Measurements from ENCODE around the gene AOPEP. TPM values are rescaled to one million over a fixed set of nuclear protein-coding genes. Genes with fewer than 3 reads are reported as not detected.
A peak's percentile ranks its signal among the peaks of the same experiment; 100 is the strongest.

AOPEP gene
- polyA plus RNA-seq, 1 of the 3 experiments (the other 2 are of a cell fraction): 54.6 TPM

DNA sequence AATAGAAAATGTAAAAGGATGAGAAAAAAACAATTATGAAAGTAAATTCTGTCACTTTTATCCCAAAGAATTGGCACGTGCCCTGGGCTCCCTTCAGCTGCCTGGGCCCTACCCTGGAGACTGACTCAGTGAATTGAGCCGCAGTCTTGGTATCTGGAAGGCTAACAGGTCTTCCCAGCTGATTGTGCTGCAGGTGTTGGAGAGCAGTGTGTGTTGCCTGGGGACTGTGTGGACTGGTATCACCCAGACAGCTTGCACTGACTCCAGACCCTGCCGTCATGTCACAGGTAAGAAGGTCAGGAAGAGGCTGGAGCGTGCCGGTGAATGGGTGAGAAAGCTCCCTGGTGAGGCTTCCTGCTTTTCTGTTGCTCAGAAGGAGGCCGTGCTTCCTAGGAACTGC lies 83.3 kb downstream of the AOPEP start (continued):
- TF ChIP-seq, protein P1, sequence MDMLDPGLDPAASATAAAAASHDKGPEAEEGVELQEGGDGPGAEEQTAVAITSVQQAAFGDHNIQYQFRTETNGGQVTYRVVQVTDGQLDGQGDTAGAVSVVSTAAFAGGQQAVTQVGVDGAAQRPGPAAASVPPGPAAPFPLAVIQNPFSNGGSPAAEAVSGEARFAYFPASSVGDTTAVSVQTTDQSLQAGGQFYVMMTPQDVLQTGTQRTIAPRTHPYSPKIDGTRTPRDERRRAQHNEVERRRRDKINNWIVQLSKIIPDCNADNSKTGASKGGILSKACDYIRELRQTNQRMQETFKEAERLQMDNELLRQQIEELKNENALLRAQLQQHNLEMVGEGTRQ (IDR thresholded peaks at IDR 0.05; ENCODE audit: borderline replicate concordance, low read depth, low read length): no peak
- TF ChIP-seq TAF1 (IDR thresholded peaks at IDR 0.05; ENCODE audit: borderline replicate concordance, low read depth, low read length) (no peak), NRF1 (IDR thresholded peaks at IDR 0.05; ENCODE audit: low read depth, low read length) (no peak), JUND (IDR thresholded peaks at IDR 0.05) (no peak), MXI1 (IDR thresholded peaks at IDR 0.05; ENCODE audit: low read depth, low read length) (no peak), SMC3 (IDR thresholded peaks at IDR 0.05; ENCODE audit: low read depth, low read length) (no peak)
- TF ChIP-seq, protein P2, sequence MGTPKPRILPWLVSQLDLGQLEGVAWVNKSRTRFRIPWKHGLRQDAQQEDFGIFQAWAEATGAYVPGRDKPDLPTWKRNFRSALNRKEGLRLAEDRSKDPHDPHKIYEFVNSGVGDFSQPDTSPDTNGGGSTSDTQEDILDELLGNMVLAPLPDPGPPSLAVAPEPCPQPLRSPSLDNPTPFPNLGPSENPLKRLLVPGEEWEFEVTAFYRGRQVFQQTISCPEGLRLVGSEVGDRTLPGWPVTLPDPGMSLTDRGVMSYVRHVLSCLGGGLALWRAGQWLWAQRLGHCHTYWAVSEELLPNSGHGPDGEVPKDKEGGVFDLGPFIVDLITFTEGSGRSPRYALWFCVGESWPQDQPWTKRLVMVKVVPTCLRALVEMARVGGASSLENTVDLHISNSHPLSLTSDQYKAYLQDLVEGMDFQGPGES (IDR thresholded peaks at IDR 0.05; ENCODE audit: low read depth, low read length): no peak

DNA sequence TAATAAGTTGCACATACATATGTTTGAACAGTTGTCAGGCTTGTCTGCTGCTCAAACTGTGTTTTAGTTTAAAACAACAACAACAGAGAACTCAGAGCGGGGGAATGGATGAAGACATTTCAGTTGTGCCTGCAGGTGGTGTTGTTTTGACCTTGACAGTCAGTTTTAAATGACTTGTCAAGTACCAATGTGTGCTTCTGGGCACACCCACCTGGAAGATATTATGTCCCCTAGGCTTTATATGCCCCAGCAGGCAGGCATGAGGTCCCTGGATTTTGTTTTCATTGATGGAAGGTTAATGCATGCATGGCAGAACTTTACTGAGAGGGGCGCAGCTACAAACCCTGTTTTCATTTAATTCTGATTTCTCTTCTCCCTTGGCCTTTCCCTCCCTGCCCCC lies 84.6 kb downstream of the AOPEP start:
- ChIA-PET CTCF (interaction anchor here (1.1 to 1.2 kb wide), 2 partner anchors 11 to 142 kb away, joined by 3 read pairs; no protein-coding TSS in a partner anchor), POLR2A (no interaction called here)
- WGBS (ENCODE audit: low lambda C conversion rate): 93% methylated on average over 2 of the region's 2 CpGs
- H3K9me2 ChIP-seq: no peaks in the 10 kb centered on the region
- no peak overlapping the region for H3K4me2 ChIP-seq
- DNase-seq: no peak
- no peaks in the 10 kb centered on the region for H3K27me3 ChIP-seq (ENCODE audit: insufficient read depth)
- H3K9ac ChIP-seq: no peak overlapping the region
- H3K4me3 ChIP-seq (ENCODE audit: low read depth in 2 of 2, low read length in 1 of 2): no peak overlapping the region
- H2AFZ ChIP-seq (ENCODE audit: low read depth): no peak overlapping the region
- peaks cover 8 to 14% of the 10 kb centered on the region in 2 experiments; a peak in 3 of 4 replicates for H3K4me1 ChIP-seq (ENCODE audit: control insufficient read depth in 1 of 2, insufficient read depth in 2 of 2, low read depth in 1 of 2, low read length in 1 of 2)
- TF ChIP-seq RAD21 (IDR thresholded peaks at IDR 0.05; ENCODE audit: low read length) (0 out of 2 replicates have a peak, but pooled peaks have one; percentile 2), RXRA (IDR thresholded peaks at IDR 0.05; ENCODE audit: borderline replicate concordance, low read depth) (no peak)
- 0 out of 2 replicates have a peak, but pooled peaks cover 3% of the 10 kb centered on the region for H3K79me2 ChIP-seq (ENCODE audit: insufficient read depth)
- no peaks in the 10 kb centered on the region for H3K9me3 ChIP-seq
- no peak overlapping the region for H3K27ac ChIP-seq (ENCODE audit: low read depth in 2 of 2, low read length in 1 of 2)
- H3F3A ChIP-seq (replicated peaks; ENCODE audit: insufficient read depth): no peaks in the 10 kb centered on the region
- H3K36me3 ChIP-seq (replicated peaks in 1 of 2; ENCODE audit: control insufficient read depth in 1 of 2, insufficient read depth in 2 of 2, low read length in 1 of 2): peaks cover 3 to 16% of the 10 kb centered on the region in 2 experiments
- no peaks in the 10 kb centered on the region for H4K20me1 ChIP-seq (ENCODE audit: insufficient read depth)

DNA sequence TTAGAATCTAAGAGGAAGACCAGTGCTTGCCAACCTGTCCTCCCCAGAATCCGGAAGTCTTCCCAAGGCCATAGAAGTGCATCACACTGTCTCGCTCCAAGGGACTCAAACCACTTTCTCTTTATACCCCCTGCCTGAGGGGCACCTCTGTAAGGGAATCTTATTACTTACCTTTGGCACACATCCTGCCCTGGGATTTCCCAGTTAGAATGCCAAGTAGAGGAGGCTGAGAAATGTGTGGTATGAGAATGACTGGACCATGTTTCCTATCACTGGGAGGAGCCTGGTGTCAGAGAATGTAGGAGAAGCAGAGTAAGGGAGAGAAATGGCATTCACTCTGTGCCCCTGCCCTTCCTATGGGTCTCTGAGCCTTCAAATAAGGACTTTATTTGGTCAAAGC lies 85.8 kb downstream of the AOPEP start:
- Histone ChIP-seq H3K4me1 (ENCODE audit: control insufficient read depth in 1 of 2, insufficient read depth in 2 of 2, low read depth in 1 of 2, low read length in 1 of 2) (peaks cover 8 to 12% of the 10 kb centered on the region in 2 experiments; a peak in 2 of 4 replicates), H3K27ac (ENCODE audit: low read depth in 2 of 2, low read length in 1 of 2) (peak overlapping the region; percentile 30 to 65), H3K36me3 (replicated peaks in 1 of 2; ENCODE audit: control insufficient read depth in 1 of 2, insufficient read depth in 2 of 2, low read length in 1 of 2) (peaks cover 3 to 14% of the 10 kb centered on the region in 2 experiments), H3K9ac (no peak overlapping the region), H3K4me2 (peak overlapping the region; percentile 49), H3F3A (replicated peaks; ENCODE audit: insufficient read depth) (no peaks in the 10 kb centered on the region), H3K9me2 (no peaks in the 10 kb centered on the region), H4K20me1 (ENCODE audit: insufficient read depth) (no peaks in the 10 kb centered on the region), H3K79me2 (ENCODE audit: insufficient read depth) (0 out of 2 replicates have a peak, but pooled peaks cover 3% of the 10 kb centered on the region), H3K27me3 (ENCODE audit: insufficient read depth) (no peaks in the 10 kb centered on the region), H3K9me3 (no peaks in the 10 kb centered on the region), H2AFZ (ENCODE audit: low read depth) (no peak overlapping the region), H3K4me3 (ENCODE audit: low read depth in 2 of 2, low read length in 1 of 2) (no peak overlapping the region)
- WGBS (ENCODE audit: low lambda C conversion rate): 84% methylated on average over 2 of the region's 2 CpGs
- no peak for DNase-seq
- CTCF ChIA-PET: interaction anchor here (0.9 to 1.3 kb wide), 3 partner anchors 29 to 315 kb away, joined by 3 to 4 read pairs (median 3); no protein-coding TSS in a partner anchor
- POLR2A ChIA-PET: no interaction called here
- TF ChIP-seq EZH2phosphoT487 (IDR thresholded peaks at IDR 0.05; ENCODE audit: borderline replicate concordance, low read depth) (no peak), MEF2A (IDR thresholded peaks at IDR 0.05; ENCODE audit: borderline replicate concordance, low read depth) (no peak), RXRA (IDR thresholded peaks at IDR 0.05; ENCODE audit: borderline replicate concordance, low read depth) (0 out of 2 replicates have a peak, but pooled peaks have one; percentile 17), TAF1 (IDR thresholded peaks at IDR 0.05; ENCODE audit: borderline replicate concordance, low read depth, low read length) (no peak), TEAD4 (IDR thresholded peaks at IDR 0.05; ENCODE audit: borderline replicate concordance, insufficient read depth) (no peak; the same call in 1 of the 2 replicates), FOXJ3 (CRISPR knock-in tag; IDR thresholded peaks at IDR 0.05) (no peak), GATA2 (CRISPR knock-in tag; IDR thresholded peaks at IDR 0.05) (no peak)
- TF ChIP-seq, protein P2 (IDR thresholded peaks at IDR 0.05; ENCODE audit: low read depth, low read length): no peak
- TF ChIP-seq, protein P3, sequence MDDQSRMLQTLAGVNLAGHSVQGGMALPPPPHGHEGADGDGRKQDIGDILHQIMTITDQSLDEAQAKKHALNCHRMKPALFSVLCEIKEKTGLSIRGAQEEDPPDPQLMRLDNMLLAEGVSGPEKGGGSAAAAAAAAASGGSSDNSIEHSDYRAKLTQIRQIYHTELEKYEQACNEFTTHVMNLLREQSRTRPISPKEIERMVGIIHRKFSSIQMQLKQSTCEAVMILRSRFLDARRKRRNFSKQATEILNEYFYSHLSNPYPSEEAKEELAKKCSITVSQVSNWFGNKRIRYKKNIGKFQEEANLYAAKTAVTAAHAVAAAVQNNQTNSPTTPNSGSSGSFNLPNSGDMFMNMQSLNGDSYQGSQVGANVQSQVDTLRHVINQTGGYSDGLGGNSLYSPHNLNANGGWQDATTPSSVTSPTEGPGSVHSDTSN (IDR thresholded peaks at IDR 0.05): peak; percentile 53
- TF ChIP-seq, protein P4, sequence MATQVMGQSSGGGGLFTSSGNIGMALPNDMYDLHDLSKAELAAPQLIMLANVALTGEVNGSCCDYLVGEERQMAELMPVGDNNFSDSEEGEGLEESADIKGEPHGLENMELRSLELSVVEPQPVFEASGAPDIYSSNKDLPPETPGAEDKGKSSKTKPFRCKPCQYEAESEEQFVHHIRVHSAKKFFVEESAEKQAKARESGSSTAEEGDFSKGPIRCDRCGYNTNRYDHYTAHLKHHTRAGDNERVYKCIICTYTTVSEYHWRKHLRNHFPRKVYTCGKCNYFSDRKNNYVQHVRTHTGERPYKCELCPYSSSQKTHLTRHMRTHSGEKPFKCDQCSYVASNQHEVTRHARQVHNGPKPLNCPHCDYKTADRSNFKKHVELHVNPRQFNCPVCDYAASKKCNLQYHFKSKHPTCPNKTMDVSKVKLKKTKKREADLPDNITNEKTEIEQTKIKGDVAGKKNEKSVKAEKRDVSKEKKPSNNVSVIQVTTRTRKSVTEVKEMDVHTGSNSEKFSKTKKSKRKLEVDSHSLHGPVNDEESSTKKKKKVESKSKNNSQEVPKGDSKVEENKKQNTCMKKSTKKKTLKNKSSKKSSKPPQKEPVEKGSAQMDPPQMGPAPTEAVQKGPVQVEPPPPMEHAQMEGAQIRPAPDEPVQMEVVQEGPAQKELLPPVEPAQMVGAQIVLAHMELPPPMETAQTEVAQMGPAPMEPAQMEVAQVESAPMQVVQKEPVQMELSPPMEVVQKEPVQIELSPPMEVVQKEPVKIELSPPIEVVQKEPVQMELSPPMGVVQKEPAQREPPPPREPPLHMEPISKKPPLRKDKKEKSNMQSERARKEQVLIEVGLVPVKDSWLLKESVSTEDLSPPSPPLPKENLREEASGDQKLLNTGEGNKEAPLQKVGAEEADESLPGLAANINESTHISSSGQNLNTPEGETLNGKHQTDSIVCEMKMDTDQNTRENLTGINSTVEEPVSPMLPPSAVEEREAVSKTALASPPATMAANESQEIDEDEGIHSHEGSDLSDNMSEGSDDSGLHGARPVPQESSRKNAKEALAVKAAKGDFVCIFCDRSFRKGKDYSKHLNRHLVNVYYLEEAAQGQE (IDR thresholded peaks at IDR 0.05; ENCODE audit: low read depth, low read length): no peak
